ENCODE results near the gene GPRIN3. TPM values are rescaled to one million over a fixed set of nuclear protein-coding genes. Genes with fewer than 3 reads are reported as not detected.

The GPRIN3 gene
- polyA plus RNA-seq, 4 donors = 3.6 to 8.9 (median 6.5) TPM

DNA sequence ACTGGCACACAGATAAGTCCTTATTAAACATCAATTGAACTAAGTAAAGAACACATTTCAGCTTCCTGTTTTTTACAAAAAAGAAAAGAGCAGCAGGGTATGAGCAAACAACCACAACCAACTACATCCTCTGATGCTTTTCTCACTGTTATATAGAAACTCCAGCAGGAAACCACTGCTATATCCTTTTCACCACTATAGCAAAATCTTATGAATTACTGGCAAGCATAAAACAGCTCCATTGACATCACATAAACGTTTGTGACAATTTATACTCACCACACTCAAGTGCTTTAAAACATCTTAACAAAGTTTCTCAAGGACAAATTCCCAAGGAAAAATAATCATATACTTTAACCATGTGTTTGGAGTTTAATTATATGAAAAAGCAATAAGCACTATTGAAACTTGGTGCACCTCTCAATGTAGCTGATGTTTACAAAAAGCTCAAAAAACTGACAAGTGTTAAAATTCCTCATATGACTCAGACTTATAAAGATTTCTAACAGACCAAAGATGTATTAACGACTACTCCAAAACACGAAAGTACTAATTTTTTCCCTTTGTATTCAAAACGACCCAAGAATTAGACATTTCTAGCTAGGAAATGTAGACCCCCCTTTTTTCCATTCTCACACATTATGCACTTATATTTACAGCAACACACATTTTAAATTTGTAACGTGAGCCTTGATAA lies 12.9 kb downstream of the GPRIN3 start:
- no peak for DNase-seq (ENCODE audit: low read depth in 4 of 4, low spot score in 3 of 4)

DNA sequence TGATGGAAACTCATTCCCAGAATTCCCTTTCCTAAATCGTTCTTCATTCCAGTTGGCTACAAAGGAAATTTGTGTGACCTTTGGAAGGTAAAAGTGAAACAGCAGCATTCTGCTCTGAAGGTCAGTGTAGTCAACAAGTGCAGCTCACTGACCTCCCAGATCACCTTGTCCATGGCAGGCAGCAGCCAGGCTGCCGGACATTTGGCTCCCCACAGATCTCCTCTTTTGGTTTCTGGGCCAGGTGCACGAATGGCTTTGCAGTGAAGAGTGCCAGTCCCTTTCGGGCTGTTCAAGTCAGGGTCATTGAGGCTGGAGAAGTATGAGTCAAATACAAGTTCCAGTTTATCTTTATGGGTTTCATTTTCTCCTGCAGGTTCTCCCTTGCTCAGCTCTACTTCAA lies 14.3 kb downstream of the GPRIN3 start:
- no peak for DNase-seq (ENCODE audit: low read depth in 4 of 4, low spot score in 3 of 4)

DNA sequence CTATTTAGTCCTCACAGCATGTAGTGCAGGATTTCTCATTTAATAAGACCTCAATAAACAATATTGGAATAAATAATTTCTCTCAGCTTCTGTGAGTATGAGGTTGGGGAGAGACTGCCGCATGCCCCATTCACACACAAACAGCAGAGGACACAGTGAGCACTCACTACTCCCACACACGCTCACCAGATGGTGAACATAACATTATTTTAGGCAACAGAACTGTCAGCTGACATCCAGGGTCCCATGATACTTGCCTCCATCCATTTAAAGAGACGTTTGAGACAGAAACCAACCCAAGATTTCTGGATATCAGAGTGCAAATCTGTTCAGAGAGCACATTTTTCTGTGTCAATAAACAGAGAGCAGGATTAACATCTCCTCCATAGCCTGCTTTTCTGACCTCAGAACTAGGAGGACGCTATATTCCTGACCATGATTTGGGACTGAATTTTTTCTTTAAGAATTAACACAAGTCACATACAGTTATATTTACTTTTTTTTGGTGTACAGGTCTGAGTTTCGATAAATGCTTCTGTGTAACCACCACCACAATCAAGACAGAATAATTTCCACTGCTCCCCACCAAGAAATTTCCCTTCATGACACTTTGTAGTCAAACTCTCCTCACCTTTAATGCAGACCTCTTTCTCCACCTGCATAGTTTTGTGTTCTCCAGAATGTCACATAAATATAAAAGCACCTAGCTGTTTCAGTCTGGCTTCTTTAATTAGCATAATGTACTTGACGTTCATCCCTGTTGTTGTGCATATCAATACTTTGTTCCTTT lies 16.7 kb downstream of the GPRIN3 start:
- no peak for DNase-seq (ENCODE audit: low read depth in 4 of 4, low spot score in 3 of 4)

DNA sequence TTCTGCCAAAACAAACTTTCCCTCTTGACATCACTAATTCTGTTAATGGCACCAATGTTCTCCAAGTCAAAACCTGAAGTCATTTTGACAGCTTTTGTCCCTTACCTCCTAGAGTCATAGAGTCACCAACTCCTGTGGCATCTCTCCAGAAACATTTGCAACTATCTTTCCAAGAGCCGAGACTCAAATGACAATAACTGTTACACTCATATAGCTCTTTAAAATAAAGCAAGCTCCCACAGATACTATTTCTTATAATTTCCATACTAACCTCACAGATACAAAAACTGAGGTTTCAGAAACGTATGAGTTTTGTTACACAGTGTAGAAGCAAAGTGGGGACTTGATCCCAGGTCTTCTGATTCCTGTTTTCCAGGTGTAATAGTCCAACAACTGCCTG lies 18.3 kb downstream of the GPRIN3 start:
- DNase-seq (ENCODE audit: low read depth in 4 of 4, low spot score in 3 of 4) = no peak

DNA sequence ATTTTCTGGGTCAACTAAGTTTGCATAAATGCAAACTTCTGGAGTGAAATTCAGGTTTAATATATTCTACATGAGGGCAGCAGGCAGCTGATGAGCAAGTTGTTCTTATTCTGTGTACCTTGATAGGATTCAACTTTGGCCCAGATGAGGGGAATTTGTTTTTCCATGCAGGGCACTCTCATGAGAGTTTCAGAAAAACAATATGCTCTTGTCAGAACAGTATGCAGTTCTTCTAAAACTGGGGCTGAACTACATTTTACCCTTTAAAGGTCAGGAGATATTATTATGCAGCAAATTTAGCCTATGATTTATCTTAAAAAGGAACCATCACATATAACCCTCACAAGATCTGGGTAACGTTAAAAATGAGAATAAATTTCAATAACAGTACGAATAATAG lies 19.2 kb downstream of the GPRIN3 start:
- no peak for DNase-seq (ENCODE audit: low read depth in 4 of 4, low spot score in 3 of 4)

DNA sequence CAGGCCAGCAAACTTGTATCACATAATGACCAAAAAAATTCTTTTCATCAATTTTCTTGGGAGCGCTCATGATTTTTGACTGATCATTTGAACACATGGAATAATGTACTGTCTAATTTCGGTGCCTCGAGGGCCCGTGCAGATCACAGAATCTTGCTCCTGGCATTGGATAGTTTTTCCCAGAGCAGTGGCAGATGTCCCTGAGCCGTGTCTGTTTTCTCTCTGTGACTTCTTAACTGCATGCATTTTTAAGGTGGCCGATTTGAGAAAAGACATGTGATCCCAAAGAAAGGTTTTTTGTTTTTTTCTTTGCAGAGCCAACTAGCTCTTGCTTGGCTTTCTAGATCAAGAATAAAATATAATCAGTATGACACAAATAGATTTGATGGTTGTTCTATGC lies 19.7 kb downstream of the GPRIN3 start:
- DNase-seq (ENCODE audit: low read depth in 4 of 4, low spot score in 3 of 4) = no peak

DNA sequence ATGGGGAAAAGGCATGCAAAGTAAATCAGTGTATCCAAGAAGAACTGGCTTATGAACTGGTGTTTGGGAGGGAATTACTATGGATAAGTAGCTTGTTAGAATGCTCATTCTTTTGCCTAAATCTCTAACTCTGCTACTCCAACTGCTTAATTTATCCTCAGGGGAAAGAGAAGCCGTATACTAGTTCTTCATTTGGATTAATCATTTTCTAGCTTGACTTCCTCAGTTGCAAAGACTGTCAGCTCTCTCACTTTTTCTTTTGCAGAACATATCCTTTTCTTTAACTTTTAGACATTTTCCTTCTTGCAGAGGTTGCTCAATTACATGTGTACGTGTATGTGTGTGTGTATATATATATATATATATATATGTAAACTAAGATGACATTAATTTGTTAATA lies 21.9 kb downstream of the GPRIN3 start:
- DNase-seq (ENCODE audit: low read depth in 4 of 4, low spot score in 3 of 4) = no peak

DNA sequence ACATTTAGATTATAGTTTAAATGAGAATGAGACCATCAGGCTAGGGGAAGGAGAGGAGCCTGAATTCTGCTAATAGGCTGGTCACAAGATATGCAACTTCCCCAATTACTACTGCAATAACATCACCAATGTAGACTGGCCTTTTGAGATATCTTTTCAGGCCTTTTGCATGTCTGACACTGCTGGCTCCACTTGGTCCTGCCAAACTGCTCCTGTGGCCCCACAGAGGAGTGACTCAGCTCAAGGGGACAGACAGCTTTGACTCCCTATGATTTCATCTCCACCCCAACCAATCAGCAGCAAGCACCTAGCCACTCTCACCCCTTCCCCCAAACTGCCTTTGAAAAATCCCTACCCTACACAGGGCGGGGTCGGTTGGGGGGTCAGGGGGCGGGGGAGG lies 22.8 kb downstream of the GPRIN3 start:
- no peak for DNase-seq (ENCODE audit: low read depth in 4 of 4, low spot score in 3 of 4)

DNA sequence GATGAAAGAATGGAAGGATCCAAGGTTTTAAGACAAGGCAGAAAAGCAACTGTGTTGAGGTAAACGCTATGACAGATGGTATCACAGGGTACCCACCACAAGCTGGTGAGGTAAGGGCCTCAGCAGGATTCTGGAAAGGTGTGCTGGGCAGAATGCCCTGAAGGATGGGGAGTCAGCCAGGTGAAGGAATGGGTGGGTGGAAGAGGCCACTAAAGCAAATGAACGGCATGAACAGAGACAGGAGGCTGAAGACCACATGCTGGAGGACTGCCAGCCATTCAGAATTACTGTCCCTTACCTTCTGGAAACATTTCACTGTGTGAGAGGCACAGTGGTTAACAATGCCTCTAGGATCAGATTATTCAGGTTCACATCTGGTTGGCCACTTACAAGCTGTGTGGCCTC lies 23.6 kb downstream of the GPRIN3 start:
- DNase-seq (ENCODE audit: low read depth in 4 of 4, low spot score in 3 of 4) = no peak

DNA sequence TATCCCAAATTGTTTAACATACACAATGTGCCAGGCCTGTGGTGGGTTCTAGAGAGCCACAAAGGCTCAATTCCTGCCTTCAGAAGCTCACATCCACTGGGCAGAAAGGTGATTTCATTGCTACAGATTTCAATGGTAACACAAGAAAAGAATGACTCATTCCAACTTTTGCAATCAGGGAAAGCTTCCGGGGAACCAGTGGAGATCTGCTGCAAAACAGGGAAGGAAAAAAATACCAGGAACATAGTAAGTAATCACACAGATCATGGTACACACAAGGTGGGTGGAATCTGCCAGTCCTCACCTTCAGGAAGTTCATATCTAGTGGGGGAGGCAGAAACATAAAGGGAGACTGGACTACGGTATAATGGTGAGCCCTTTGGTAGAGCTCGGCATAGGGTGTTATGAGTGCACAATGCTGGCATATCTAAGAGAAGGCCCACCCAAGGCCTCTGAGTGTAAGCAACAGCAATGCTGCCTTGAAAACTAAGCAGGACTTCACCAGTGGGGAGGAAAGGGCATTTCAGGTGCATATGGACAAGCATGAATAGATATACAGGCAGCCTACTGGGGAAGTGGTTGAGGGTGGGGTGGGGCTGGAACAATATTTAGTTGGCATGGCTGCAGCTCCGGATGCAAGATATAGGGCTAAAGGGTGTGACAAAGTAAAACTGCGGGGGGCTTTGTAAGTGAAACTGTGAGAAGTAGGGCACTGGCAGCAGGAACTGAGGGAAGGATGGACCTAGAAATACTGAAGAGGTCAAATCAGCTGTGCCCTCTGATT lies 24.2 kb downstream of the GPRIN3 start:
- DNase-seq (ENCODE audit: low read depth in 4 of 4, low spot score in 3 of 4) = no peak

DNA sequence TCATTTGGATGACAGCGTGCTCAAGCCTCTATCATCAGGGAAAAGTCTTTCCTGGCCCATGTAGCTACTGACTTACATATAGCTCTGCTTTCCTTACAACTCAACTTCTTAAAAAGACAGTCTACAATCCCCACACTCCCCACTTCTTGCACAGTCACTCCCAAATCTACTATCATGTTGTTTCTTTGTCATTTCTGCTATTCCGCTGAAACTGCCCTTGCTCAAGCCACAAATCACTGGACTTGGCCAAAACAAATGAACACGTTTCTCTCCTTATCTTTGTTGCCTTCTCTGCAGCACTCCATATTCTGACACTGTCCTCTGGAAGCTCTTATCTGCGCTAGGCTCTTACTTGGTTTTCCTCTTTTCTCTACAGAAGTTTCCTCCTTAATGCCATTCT lies 28.2 kb downstream of the GPRIN3 start:
- no peak for DNase-seq (ENCODE audit: low read depth in 4 of 4, low spot score in 3 of 4)

DNA sequence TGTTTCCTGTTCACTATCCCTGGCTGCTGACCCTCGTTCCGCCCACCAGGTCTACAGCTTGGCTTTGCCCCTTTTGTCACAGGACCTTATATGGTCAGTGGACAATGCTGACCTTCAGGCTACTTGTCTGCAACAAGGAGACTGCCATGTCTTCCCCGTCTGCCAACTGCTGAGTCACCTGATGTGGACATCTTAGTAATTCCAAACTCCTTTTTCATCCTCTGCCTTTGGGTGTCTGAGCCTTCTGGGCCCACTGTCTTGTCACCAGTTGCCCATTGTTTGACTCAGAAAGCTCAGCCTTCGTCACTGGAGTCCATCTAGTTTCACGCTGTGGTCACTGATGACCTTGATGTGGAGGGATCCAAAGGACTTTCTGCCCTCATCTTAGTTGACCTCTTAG lies 30.2 kb downstream of the GPRIN3 start:
- no peak for DNase-seq (ENCODE audit: low read depth in 4 of 4, low spot score in 3 of 4)

DNA sequence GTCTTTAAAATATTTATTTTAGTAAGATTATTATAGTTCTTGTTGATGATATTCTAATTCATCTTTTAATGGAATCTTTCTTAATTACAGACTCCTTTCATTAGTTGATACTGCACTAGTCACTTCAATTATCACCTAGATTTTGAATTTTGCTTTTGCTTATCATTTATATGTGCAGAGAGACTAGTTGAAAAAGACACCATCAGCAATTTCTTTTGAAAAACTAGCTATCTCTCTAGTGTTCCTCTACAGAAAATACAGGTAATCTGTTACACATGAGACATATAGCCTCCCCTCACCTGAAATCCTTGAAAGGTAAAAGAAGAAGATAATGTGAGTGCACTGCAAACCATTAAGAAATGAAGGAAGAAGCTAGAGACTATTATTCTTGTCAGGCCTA lies 31.3 kb downstream of the GPRIN3 start:
- no peak for DNase-seq (ENCODE audit: low read depth in 4 of 4, low spot score in 3 of 4)

DNA sequence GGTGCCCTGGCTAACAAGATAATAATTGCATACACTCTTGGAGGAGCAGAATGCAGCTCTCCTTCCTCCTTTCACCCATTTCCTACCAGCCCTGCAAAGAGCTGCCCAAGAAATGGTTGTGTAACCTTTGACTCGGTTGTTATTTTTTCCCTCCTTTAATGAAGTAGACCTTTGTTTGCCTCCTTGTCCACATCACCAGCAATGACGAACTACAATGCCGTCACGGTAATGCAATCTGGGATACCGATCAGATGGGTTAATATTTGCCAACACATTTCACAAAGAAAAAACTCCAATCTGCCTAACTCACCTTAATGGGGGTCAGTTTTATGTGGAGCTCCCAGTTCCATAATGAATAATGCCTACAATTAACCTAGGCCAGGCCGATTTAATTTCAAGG lies 32.0 kb downstream of the GPRIN3 start:
- DNase-seq (ENCODE audit: low read depth in 4 of 4, low spot score in 3 of 4) = no peak

DNA sequence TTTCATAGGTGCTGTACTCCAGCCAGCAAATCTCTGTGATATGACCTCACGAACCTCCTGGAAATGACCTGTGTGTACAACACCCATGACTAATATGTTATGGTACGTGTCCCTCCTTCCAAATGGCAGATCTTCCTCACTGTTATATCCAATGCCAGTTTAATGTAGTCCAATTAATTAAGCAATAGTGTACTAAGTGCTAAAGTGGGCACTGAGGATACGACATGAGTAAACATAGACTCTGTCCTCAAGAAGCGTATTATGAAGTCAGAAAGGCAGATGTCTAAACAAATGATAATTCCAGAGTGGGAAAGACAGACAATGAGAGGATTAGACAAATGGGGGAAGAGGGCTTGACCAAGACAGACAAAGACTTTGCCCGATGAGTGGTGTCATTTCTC lies 33.9 kb downstream of the GPRIN3 start:
- DNase-seq (ENCODE audit: low read depth in 4 of 4, low spot score in 3 of 4) = no peak

DNA sequence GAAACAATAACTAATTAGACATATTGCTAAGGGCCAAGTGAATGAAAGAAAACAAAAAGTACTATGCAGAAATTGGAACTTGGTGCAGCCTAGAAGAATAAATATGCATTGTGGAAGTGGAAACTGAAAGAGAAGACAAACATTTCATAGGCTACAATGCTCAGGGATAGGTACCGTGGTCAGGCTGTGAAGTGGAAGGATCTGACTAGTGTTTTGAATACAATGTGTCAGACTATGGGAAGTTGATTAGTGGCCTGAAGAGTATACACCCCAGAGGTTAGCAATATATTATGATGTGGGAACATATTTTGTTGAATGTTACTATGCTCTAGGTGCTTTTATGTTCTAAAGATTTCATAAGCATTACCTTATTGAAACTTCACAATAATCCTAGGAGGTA lies 36.8 kb downstream of the GPRIN3 start:
- no peak for DNase-seq (ENCODE audit: low read depth in 4 of 4, low spot score in 3 of 4)

DNA sequence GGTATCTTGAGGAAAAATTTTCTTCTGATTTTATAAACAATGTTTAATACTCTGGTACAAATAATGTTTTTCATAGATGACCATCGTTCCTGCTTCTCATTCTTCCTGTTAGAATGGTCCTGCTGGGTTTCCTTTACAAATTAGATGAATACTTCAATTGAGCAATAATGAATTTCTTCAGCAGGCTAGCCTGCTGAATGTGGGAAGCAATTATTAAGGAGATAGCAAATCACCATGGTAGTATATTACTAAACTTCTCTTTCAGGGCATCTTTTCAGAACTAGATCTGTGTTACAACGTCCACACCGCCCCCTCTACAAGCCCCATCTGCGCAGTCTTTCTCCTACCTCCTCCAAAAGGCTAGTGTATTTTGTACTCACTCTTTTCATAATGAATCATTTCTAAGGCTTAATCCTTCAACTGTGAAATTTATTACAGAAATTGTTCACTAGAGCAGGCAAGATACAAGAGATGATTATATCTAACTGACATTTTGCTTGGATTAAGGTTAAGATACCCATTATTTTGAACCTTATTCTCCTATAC lies 38.4 kb downstream of the GPRIN3 start:
- DNase-seq (ENCODE audit: low read depth in 4 of 4, low spot score in 3 of 4) = no peak

DNA sequence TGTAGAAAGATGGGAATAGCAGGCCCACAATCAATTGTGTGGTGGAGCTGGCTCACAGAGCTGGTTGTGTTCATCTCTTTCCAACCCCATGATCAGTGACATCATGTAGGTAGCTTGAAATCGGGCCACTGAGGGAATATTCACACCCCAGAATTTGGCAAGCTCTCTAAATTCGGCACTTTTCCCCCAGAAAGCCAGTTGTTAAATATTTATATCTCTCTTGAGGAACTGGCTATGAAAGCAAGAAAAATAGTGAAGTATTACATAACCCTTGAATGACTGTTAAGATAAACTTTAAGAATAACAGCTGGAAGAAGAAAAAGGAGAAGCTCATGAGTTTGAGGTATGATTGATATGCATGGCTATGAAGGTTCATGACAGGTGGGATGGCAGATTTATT lies 38.9 kb downstream of the GPRIN3 start:
- DNase-seq (ENCODE audit: low read depth in 4 of 4, low spot score in 3 of 4) = no peak

DNA sequence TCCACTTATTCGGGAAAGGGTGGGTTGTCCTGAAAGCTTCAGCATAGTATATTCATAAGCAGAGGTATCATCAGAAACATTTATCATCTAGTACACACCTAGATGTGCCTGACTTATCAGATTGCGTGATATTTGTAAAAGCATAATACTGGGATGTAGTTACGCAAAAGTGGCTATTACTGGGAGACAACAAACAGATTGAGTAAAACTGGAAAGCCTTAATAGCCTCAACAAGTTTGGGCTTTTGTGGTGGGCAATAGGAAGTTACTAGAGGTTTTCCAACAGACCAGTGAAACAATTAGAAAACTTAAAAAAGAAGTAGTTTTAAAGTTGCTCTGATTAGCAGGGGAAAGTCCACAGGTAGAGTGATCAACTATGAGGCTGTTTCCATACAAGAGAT lies 39.8 kb downstream of the GPRIN3 start:
- DNase-seq (ENCODE audit: low read depth in 4 of 4, low spot score in 3 of 4) = no peak

DNA sequence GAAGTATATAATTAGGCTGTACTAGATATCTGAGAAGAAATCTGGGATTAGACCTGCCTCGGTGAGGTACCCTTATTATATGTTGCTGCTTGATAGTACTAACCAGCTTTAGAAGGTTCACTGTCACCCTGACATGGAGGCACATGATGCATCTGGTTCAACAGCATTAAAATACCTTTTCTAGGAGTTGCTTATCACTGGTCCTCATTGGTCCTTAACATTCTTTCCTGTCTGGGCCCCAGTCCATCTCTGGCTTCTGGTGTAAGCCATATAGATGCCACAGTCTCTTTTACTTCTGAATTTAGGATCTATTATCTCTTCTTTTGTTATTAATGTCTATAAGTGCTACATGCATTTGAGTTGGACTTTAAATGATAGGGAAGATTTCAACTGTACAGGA lies 40.2 kb downstream of the GPRIN3 start:
- DNase-seq (ENCODE audit: low read depth in 4 of 4, low spot score in 3 of 4) = no peak

DNA sequence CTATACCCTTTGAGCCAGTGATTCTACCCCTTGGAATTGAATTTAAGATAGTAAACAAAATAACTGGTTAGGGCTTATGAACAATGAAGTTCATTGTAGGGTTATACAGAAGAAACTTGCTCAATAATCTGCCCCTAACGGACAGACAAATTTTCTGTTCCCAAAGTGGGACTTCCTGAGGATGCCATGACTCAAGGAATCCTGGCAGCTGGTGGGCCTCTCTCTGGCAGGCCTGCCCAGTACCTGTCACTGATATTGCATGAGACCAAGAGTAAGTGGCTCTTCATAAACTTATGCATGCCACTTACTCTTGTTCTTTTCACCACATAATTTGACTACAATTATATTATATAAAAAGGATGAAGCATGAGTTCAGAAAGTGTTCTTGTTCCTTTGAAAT lies 41.5 kb downstream of the GPRIN3 start:
- DNase-seq (ENCODE audit: low read depth in 4 of 4, low spot score in 3 of 4) = no peak

All from left renal pelvis (tissue), 4 donors.